HEK293 (cell line): ENCODE measurements around the gene TBC1D4.

Experiments used
- CTCF ChIA-PET: fragments of 350-600 bp; formaldehyde crosslinking; extraction: SDS; loops from one replicate; lab custom pipeline; 2021; ENCODE audit warnings: antibody characterized with exemption; lab: Yijun Ruan, JAX
- POLR2A ChIA-PET: fragments of 300-600 bp; formaldehyde crosslinking; extraction: SDS; loops from one replicate; lab custom pipeline; 2020; ENCODE audit warnings: antibody characterized with exemption, inconsistent platforms; lab: Yijun Ruan, JAX
- H3K27ac ChIP-seq: fragments of 200-500 bp; sonication (Bioruptor generic); 2 replicates; pipeline ENCODE4 v1.5.1; 2014; ENCODE audit warnings: low read depth, low read length, control low read depth, inconsistent platforms; ENCODE audit errors: extremely low read depth
- H3K36me3 ChIP-seq, 2 experiments: fragments of 200-500 bp in 1 of 2; sonication (Bioruptor generic) in 1 of 2; 1 replicate in 1 of 2; 2 replicates in 1 of 2; pipeline ENCODE4 v1.5.1; 2014 to 2017; ENCODE audit warnings: inconsistent platforms in 2 of 2, low read length in 2 of 2; ENCODE audit not compliant: control insufficient read depth in 2 of 2, insufficient read depth in 1 of 2
- H3K4me1 ChIP-seq: fragments of 200-500 bp; sonication (Bioruptor generic); 2 replicates; pipeline ENCODE4 v1.5.1; 2014; ENCODE audit warnings: mild to moderate bottlenecking, low read length, inconsistent platforms; ENCODE audit not compliant: control insufficient read depth, insufficient read depth
- H3K4me3 ChIP-seq: 2 replicates; pipeline ENCODE4 v1.5.1; 2011; ENCODE audit warnings: low read depth, mild to moderate bottlenecking, control low read depth, low read length, moderate library complexity
- H3K9me3 ChIP-seq: fragments of 200-500 bp; sonication (Bioruptor generic); 2 replicates; pipeline ENCODE4 v1.5.1; 2014; ENCODE audit warnings: low read depth, low read length, inconsistent platforms; ENCODE audit not compliant: control insufficient read depth, insufficient read depth
- EGR2 ChIP-seq: fragments of 450-650 bp; formaldehyde crosslinking; IDR thresholded peaks from 2 replicates; pipeline ENCODE4 v1.5.1; 2016; ENCODE audit warnings: low read depth, missing biosample characterization, missing genetic modification characterization
- GLI4 ChIP-seq: fragments of 450-650 bp; formaldehyde crosslinking; IDR thresholded peaks from 2 replicates; pipeline ENCODE4 v1.5.1; 2016; ENCODE audit warnings: missing biosample characterization, missing genetic modification characterization
- KLF10 ChIP-seq: fragments of 450-650 bp; IDR thresholded peaks from 2 replicates; pipeline ENCODE4 v1.5.1; 2018; ENCODE audit warnings: missing biosample characterization, mild to moderate bottlenecking, missing genetic modification characterization
- KLF7 ChIP-seq: fragments of 450-650 bp; formaldehyde crosslinking; IDR thresholded peaks from 2 replicates; pipeline ENCODE4 v1.5.1; 2016; ENCODE audit warnings: missing biosample characterization, missing genetic modification characterization, borderline replicate concordance
- MYNN ChIP-seq: fragments of 450-650 bp; formaldehyde crosslinking; IDR thresholded peaks from 2 replicates; pipeline ENCODE4 v1.5.1; 2016; ENCODE audit warnings: missing biosample characterization, missing genetic modification characterization, borderline replicate concordance
- PRDM1 ChIP-seq: fragments of 450-650 bp; formaldehyde crosslinking; IDR thresholded peaks from 2 replicates; pipeline ENCODE4; 2016; ENCODE audit warnings: missing biosample characterization, missing genetic modification characterization
- RBAK ChIP-seq: fragments of 450-650 bp; formaldehyde crosslinking; IDR thresholded peaks from 2 replicates; pipeline ENCODE4 v1.5.1; 2016; ENCODE audit warnings: missing biosample characterization, missing genetic modification characterization
- SCRT2 ChIP-seq: fragments of 450-650 bp; formaldehyde crosslinking; IDR thresholded peaks from 2 replicates; pipeline ENCODE4 v1.5.1; 2016; ENCODE audit warnings: missing biosample characterization, missing genetic modification characterization
- TCF7L2 ChIP-seq: IDR thresholded peaks from 2 replicates; pipeline ENCODE4 v1.6.1; 2011; ENCODE audit warnings: low read depth, mild to moderate bottlenecking, inconsistent platforms, low read length, moderate library complexity, borderline replicate concordance
- ZBTB21 ChIP-seq: fragments of 450-650 bp; formaldehyde crosslinking; IDR thresholded peaks from 2 replicates; pipeline ENCODE4 v1.5.1; 2017; ENCODE audit warnings: missing biosample characterization, missing genetic modification characterization
- ZFHX2 ChIP-seq: fragments of 450-650 bp; formaldehyde crosslinking; conservative IDR thresholded peaks from 2 replicates; pipeline ENCODE4 v1.5.1; 2016; ENCODE audit warnings: missing biosample characterization, missing genetic modification characterization
- ZIC2 ChIP-seq: fragments of 450-650 bp; formaldehyde crosslinking; IDR thresholded peaks from 2 replicates; pipeline ENCODE4 v1.5.1; 2016; ENCODE audit warnings: missing biosample characterization, missing genetic modification characterization
- ZNF184 ChIP-seq: fragments of 450-650 bp; IDR thresholded peaks from 2 replicates; pipeline ENCODE4 v1.5.1; 2018; ENCODE audit warnings: missing biosample characterization, mild to moderate bottlenecking, missing genetic modification characterization
- ZNF211 ChIP-seq: fragments of 450-650 bp; formaldehyde crosslinking; IDR thresholded peaks from 2 replicates; pipeline ENCODE4 v1.5.1; 2016; ENCODE audit warnings: low read depth, missing biosample characterization, missing genetic modification characterization
- ZNF221 ChIP-seq: fragments of 450-650 bp; formaldehyde crosslinking; IDR thresholded peaks from 2 replicates; pipeline ENCODE4 v1.5.1; 2017; ENCODE audit warnings: missing biosample characterization, missing genetic modification characterization, borderline replicate concordance
- ZNF510 ChIP-seq: fragments of 450-650 bp; formaldehyde crosslinking; IDR thresholded peaks from 2 replicates; pipeline ENCODE4 v1.5.1; 2018; ENCODE audit warnings: mild to moderate bottlenecking, missing genetic modification characterization, missing biosample characterization; ENCODE audit not compliant: insufficient replicate concordance
- ZNF555 ChIP-seq: fragments of 450-650 bp; formaldehyde crosslinking; conservative IDR thresholded peaks from 2 replicates; pipeline ENCODE4 v1.5.1; 2017; ENCODE audit warnings: missing biosample characterization, mild to moderate bottlenecking, missing genetic modification characterization, inconsistent platforms
- ZNF560 ChIP-seq: fragments of 450-650 bp; formaldehyde crosslinking; IDR thresholded peaks from 2 replicates; pipeline ENCODE4 v1.5.1; 2017; ENCODE audit warnings: missing biosample characterization, missing genetic modification characterization, borderline replicate concordance
- ZNF561 ChIP-seq: fragments of 450-650 bp; IDR thresholded peaks from 2 replicates; pipeline ENCODE4 v1.5.1; 2018; ENCODE audit warnings: missing biosample characterization, missing genetic modification characterization, borderline replicate concordance
- ZNF600 ChIP-seq: fragments of 450-650 bp; formaldehyde crosslinking; IDR thresholded peaks from 2 replicates; pipeline ENCODE4 v1.5.1; 2016; ENCODE audit warnings: missing biosample characterization, missing genetic modification characterization
- ZNF777 ChIP-seq: fragments of 450-650 bp; formaldehyde crosslinking; IDR thresholded peaks from 2 replicates; pipeline ENCODE4 v1.5.1; 2017; ENCODE audit warnings: missing biosample characterization, missing genetic modification characterization, borderline replicate concordance
- ZSCAN30 ChIP-seq: fragments of 450-650 bp; IDR thresholded peaks from 2 replicates; pipeline ENCODE4 v1.5.1; 2018; ENCODE audit warnings: missing biosample characterization, mild to moderate bottlenecking, missing genetic modification characterization, moderate library complexity
- ZSCAN4 ChIP-seq: fragments of 450-650 bp; formaldehyde crosslinking; IDR thresholded peaks from 2 replicates; pipeline ENCODE4 v1.5.1; 2017; ENCODE audit warnings: missing biosample characterization, missing genetic modification characterization
- TF ChIP-seq, protein P1 (sequence below): fragments of 450-650 bp; formaldehyde crosslinking; IDR thresholded peaks from 2 replicates; pipeline ENCODE4 v1.5.1; 2017; ENCODE audit warnings: missing biosample characterization, missing genetic modification characterization
- TF ChIP-seq, protein P2 (sequence below): fragments of 450-650 bp; formaldehyde crosslinking; IDR thresholded peaks from 2 replicates; pipeline ENCODE4 v1.5.1; 2016; ENCODE audit warnings: missing biosample characterization, missing genetic modification characterization

Gene TBC1D4

DNA sequence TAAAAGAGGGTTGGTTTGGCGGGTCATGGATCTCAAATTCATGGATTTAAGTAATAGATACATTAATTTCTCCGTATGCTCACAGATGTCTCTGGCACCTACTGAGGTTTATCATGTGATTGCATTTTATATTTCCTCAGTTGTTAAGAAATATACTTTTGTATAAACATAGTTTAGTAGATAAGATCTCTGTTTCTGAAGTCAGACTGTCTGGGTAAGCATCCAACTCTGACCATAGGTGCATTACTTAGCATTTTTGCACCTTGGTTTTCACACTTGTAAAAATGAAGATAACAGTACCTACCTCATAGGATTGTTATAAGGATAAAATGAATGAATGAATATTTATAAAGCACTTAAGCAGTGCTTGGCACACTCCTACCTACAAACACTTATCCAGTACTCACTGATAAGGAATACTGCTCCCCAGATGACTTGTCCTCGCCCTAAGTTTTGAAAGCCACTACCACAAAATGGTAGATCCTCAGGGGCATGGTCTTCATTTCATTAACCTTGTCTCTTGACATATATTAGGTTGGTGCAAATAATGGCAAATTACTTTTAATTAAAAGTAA lies 29.2 kb upstream of the TBC1D4 start (continued):
- TF ChIP-seq, protein P1, sequence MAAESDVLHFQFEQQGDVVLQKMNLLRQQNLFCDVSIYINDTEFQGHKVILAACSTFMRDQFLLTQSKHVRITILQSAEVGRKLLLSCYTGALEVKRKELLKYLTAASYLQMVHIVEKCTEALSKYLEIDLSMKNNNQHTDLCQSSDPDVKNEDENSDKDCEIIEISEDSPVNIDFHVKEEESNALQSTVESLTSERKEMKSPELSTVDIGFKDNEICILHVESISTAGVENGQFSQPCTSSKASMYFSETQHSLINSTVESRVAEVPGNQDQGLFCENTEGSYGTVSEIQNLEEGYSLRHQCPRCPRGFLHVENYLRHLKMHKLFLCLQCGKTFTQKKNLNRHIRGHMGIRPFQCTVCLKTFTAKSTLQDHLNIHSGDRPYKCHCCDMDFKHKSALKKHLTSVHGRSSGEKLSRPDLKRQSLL (tag by site-specific recombination) = no peak
- TF ChIP-seq TCF7L2 (no peak), GLI4 (tag by site-specific recombination) (no peak), ZSCAN30 (tag by site-specific recombination) (no peak), KLF7 (tag by site-specific recombination) (no peak)

DNA sequence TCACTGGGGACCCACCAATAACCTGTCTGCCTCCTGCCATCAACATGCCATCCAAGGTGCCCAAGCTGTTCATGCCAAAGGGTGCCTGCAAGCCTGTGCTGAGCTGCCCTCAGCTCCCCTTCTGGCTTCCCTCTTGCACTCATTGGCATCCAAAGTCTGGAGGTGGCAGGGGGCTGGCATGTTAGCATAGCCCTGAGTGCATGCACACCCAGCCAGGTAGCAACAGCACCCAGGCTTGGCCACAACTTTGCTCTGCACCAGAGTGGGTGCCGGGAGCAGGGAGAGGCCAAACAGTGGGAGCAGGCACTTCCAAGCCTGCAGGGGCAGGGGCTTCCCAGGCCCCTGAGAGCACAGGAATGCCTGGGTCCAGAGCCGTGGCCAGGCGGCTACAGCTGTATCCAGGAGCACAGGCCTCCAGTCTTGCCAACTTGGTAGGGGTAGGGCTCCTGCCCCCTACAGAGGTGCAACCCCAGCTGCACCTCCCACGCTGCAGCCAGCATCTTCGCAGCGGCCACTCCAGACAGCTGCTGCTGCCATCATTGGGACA lies 26.1 kb upstream of the TBC1D4 start:
- no peak for TF ChIP-seq ZSCAN4 (tag by site-specific recombination)
- no peak for TF ChIP-seq ZNF510 (tag by site-specific recombination)
- TF ChIP-seq ZNF221 = no peak
- TF ChIP-seq TCF7L2 = no peak
- TF ChIP-seq KLF10 (tag by site-specific recombination) = no peak
- TF ChIP-seq ZIC2 (tag by site-specific recombination) = no peak
- no peak for TF ChIP-seq ZBTB21
- TF ChIP-seq SCRT2 (tag by site-specific recombination) = no peak
- no peak for TF ChIP-seq ZNF560 (tag by site-specific recombination)
- no peak for TF ChIP-seq PRDM1
- TF ChIP-seq ZNF561 (tag by site-specific recombination) = no peak
- TF ChIP-seq RBAK = no peak
- TF ChIP-seq ZNF600 (tag by site-specific recombination) = no peak
- no peak for TF ChIP-seq MYNN (tag by site-specific recombination)
- Histone ChIP-seq H3K9me3 (no peaks in the 10 kb centered on the region), H3K4me3 (no peak overlapping the region), H3K4me1 (no peaks in the 10 kb centered on the region), H3K36me3 (no peaks in the 10 kb centered on the region), H3K27ac (no peak overlapping the region)
- CTCF ChIA-PET = no interaction called here
- POLR2A ChIA-PET = no interaction called here

DNA sequence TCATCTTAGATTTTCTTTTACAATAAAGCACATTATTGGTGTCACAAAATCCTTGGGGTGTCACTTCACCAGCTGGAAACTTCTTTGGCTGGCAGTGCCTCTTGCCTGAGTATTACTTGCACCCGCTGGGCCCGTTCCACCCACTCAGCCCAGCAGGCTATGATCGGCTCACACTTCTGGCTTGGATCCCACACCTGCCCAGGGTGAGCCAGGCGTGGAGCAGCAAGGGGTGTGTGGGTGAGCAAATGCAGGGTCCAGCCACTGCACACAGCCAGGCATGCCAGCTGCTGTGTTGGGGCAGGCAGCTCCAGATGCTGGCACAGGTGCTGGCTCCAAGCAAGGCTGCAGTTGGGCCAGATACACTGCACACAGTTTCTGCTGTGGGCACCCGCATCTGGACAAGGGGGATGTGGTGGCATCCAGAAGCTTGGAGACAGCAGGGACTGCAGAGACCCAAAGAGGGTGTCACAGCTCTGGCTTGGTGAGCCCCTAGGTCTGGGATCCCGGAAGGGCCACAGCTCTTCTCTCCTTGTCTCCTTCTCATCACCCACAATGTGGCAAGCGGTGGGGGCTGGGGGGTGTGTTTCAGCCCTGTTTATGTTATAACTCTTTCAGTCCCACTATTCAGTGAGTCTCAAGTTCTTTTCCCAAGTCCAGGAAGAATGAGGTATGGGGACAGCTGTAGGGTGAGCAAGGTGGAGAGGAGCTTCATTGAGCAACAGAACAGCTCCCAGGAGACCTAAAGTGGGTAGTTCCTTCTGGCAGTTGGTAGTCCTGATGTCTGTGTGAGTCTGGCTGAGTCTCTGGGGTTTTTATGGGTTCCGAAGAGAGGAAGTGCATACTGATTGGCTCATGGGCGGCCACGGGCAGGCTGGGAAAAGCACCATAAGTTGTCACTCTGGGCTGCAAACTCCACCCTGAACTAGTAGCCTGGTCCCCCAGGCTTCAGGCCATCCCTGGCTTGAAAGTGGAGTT lies 25.3 kb upstream of the TBC1D4 start:
- CTCF ChIA-PET = interaction anchor here (0.5 kb wide), 1 partner anchor 872 kb away, joined by 3 read pairs; no protein-coding TSS in a partner anchor
- POLR2A ChIA-PET = no interaction called here
- H3K4me1 ChIP-seq = no peaks in the 10 kb centered on the region
- H3K27ac ChIP-seq = no peak overlapping the region
- H3K36me3 ChIP-seq = no peaks in the 10 kb centered on the region
- H3K4me3 ChIP-seq = no peak overlapping the region
- no peaks in the 10 kb centered on the region for H3K9me3 ChIP-seq
- no peak for TF ChIP-seq SCRT2 (tag by site-specific recombination)
- TF ChIP-seq ZNF211 (tag by site-specific recombination) = no peak
- 0 out of 2 replicates have a peak, but pooled peaks have one; percentile 48 for TF ChIP-seq ZIC2 (tag by site-specific recombination)
- TF ChIP-seq ZFHX2 = peak; percentile 79
- no peak for TF ChIP-seq ZNF184
- TF ChIP-seq EGR2 (tag by site-specific recombination) = peak; percentile 72
- TF ChIP-seq ZNF555 (tag by site-specific recombination) = no peak
- TF ChIP-seq, protein P2, sequence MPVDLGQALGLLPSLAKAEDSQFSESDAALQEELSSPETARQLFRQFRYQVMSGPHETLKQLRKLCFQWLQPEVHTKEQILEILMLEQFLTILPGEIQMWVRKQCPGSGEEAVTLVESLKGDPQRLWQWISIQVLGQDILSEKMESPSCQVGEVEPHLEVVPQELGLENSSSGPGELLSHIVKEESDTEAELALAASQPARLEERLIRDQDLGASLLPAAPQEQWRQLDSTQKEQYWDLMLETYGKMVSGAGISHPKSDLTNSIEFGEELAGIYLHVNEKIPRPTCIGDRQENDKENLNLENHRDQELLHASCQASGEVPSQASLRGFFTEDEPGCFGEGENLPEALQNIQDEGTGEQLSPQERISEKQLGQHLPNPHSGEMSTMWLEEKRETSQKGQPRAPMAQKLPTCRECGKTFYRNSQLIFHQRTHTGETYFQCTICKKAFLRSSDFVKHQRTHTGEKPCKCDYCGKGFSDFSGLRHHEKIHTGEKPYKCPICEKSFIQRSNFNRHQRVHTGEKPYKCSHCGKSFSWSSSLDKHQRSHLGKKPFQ (tag by site-specific recombination) = no peak
- no peak for TF ChIP-seq ZNF777 (tag by site-specific recombination)
